Mesendoderm (in vitro differentiated cells): Measurements from ENCODE around the gene OCA2.

Source experiments
- DNase-seq: peaks from one replicate; pipeline ENCODE4 v3.0.0; 2013
- H2AK5ac ChIP-seq: 2 replicates; pipeline ENCODE4 v1.6.1; 2013; ENCODE audit warnings: low read length, inconsistent platforms
- H2BK120ac ChIP-seq: 2 replicates; pipeline ENCODE4 v1.6.1; 2013; ENCODE audit warnings: low read depth, mild to moderate bottlenecking, low read length, moderate library complexity, mixed read lengths
- H2BK15ac ChIP-seq: replicated peaks from 2 replicates; pipeline ENCODE4 v1.6.1; 2013; ENCODE audit warnings: low read depth, mild to moderate bottlenecking, moderate library complexity
- H2BK5ac ChIP-seq: 2 replicates; pipeline ENCODE4 v1.6.1; 2013; ENCODE audit warnings: low read length, inconsistent platforms
- H3K18ac ChIP-seq: 2 replicates; pipeline ENCODE4 v1.6.1; 2013; ENCODE audit warnings: mild to moderate bottlenecking, low read length, mixed read lengths
- H3K23ac ChIP-seq: one replicate; pipeline ENCODE4 v1.6.1; 2013; ENCODE audit warnings: low read length
- H3K27ac ChIP-seq: 2 replicates; pipeline ENCODE4 v1.5.1; 2013; ENCODE audit warnings: low read depth, mild to moderate bottlenecking, inconsistent platforms, low read length, moderate library complexity
- H3K27me3 ChIP-seq: 2 replicates; pipeline ENCODE4 v1.6.1; 2013; ENCODE audit warnings: low read length, control low read depth, mild to moderate bottlenecking, inconsistent platforms; ENCODE audit not compliant: insufficient read depth, poor library complexity
- H3K36me3 ChIP-seq: 2 replicates; pipeline ENCODE4 v1.6.1; 2013; ENCODE audit warnings: low read length, inconsistent platforms; ENCODE audit not compliant: control insufficient read depth, insufficient read depth
- H3K4ac ChIP-seq: one replicate; pipeline ENCODE4 v1.6.1; 2013; ENCODE audit warnings: low read depth, mild to moderate bottlenecking, low read length, moderate library complexity
- H3K4me1 ChIP-seq: 2 replicates; pipeline ENCODE4 v1.6.1; 2013; ENCODE audit warnings: low read depth, low read length, inconsistent platforms; ENCODE audit not compliant: control insufficient read depth
- H3K4me2 ChIP-seq: 2 replicates; pipeline ENCODE4 v1.6.1; 2013; ENCODE audit warnings: low read length
- H3K4me3 ChIP-seq: 2 replicates; pipeline ENCODE4 v1.5.1; 2013; ENCODE audit warnings: mild to moderate bottlenecking, low read length
- H3K56ac ChIP-seq: one replicate; pipeline ENCODE4 v1.6.1; 2013; ENCODE audit warnings: low read length
- H3K79me1 ChIP-seq: 2 replicates; pipeline ENCODE4 v1.6.1; 2013; ENCODE audit warnings: low read length, inconsistent platforms
- H3K79me2 ChIP-seq: 2 replicates; pipeline ENCODE4 v1.6.1; 2013; ENCODE audit warnings: mild to moderate bottlenecking, low read length; ENCODE audit not compliant: control insufficient read depth, insufficient read depth
- H3K9ac ChIP-seq: 2 replicates; pipeline ENCODE4 v1.6.1; 2013; ENCODE audit warnings: low read length, inconsistent platforms
- H4K5ac ChIP-seq: one replicate; pipeline ENCODE4 v1.6.1; 2013; ENCODE audit warnings: low read length
- H4K8ac ChIP-seq: one replicate; pipeline ENCODE4 v1.6.1; 2013; ENCODE audit warnings: low read depth, mild to moderate bottlenecking, control low read depth, low read length, moderate library complexity
- whole genome bisulfite sequencing: extraction: QIAGEN DNeasy Blood & Tissue Kit; methylation state at CpG from one replicate; pipeline ENCODE4 v1.1.7; 2013; ENCODE audit warnings: low lambda C conversion rate, missing lambda C conversion rate; ENCODE audit not compliant: insufficient coverage; ENCODE audit errors: extremely low coverage; 5-methylcytosine and 5-hydroxymethylcytosine counted together

The OCA2 gene

GRCh38 chr15:27833974-27834373, 265.1 kb downstream of the OCA2 start:
- DNase-seq, result peak; percentile 78
- no peak overlapping the region for H4K5ac ChIP-seq
- no peaks in the 10 kb centered on the region for H3K36me3 ChIP-seq
- no CpG with 5 or more reads among the region's 2 CpGs for WGBS
- no peaks in the 10 kb centered on the region for H3K27me3 ChIP-seq
- H2BK5ac ChIP-seq, result no peak overlapping the region
- H3K79me1 ChIP-seq, result no peaks in the 10 kb centered on the region
- H3K23ac ChIP-seq, result no peak overlapping the region
- H3K4me2 ChIP-seq, result no peak overlapping the region
- H2BK120ac ChIP-seq, result no peak overlapping the region
- peaks cover 3% of the 10 kb centered on the region for H3K4me1 ChIP-seq
- H3K18ac ChIP-seq, result no peak overlapping the region
- H3K56ac ChIP-seq, result no peak overlapping the region
- no peak overlapping the region for H3K9ac ChIP-seq
- no peak overlapping the region for H2BK15ac ChIP-seq
- H3K79me2 ChIP-seq, result no peaks in the 10 kb centered on the region
- no peak overlapping the region for H3K4me3 ChIP-seq
- no peak overlapping the region for H3K4ac ChIP-seq
- no peak overlapping the region for H4K8ac ChIP-seq
- no peak overlapping the region for H3K27ac ChIP-seq
- H2AK5ac ChIP-seq, result no peak overlapping the region

- H3K4me1 ChIP-seq, result peaks cover 3% of the 10 kb centered on the region
- DNase-seq, result no peak
- no peak overlapping the region for H3K56ac ChIP-seq
- H3K9ac ChIP-seq, result no peak overlapping the region
- H3K79me1 ChIP-seq, result no peaks in the 10 kb centered on the region
- no peak overlapping the region for H2BK120ac ChIP-seq
- H3K4ac ChIP-seq, result no peak overlapping the region
- no peak overlapping the region for H4K5ac ChIP-seq
- no peak overlapping the region for H2BK5ac ChIP-seq
- H3K23ac ChIP-seq, result no peak overlapping the region
- H2AK5ac ChIP-seq, result no peak overlapping the region
- no peaks in the 10 kb centered on the region for H3K36me3 ChIP-seq
- no peak overlapping the region for H4K8ac ChIP-seq
- H3K27ac ChIP-seq, result no peak overlapping the region
- H3K79me2 ChIP-seq, result no peaks in the 10 kb centered on the region
- H3K4me3 ChIP-seq, result no peak overlapping the region
- no peaks in the 10 kb centered on the region for H3K27me3 ChIP-seq
- no CpG with 5 or more reads among the region's 4 CpGs for WGBS
- no peak overlapping the region for H3K4me2 ChIP-seq
- H3K18ac ChIP-seq, result no peak overlapping the region
- H2BK15ac ChIP-seq, result no peak overlapping the region
Observed at GRCh38 chr15:27833178-27833577, 265.9 kb downstream of the OCA2 start.

GRCh38 chr15:27832237-27832596, 266.9 kb downstream of the OCA2 start:
- Histone ChIP-seq H3K4me3 (no peak overlapping the region), H3K4me1 (peaks cover 3% of the 10 kb centered on the region), H2BK15ac (no peak overlapping the region)

GRCh38 chr15:27831384-27832236, 267.5 kb downstream of the OCA2 start:
- no peaks in the 10 kb centered on the region for H3K79me1 ChIP-seq
- H3K4me3 ChIP-seq, result no peak overlapping the region
- H2AK5ac ChIP-seq, result no peak overlapping the region
- no peak overlapping the region for H2BK5ac ChIP-seq
- no peak overlapping the region for H3K9ac ChIP-seq
- no peak for DNase-seq
- H3K4me1 ChIP-seq, result peaks cover 3% of the 10 kb centered on the region
- no peaks in the 10 kb centered on the region for H3K27me3 ChIP-seq
- no peak overlapping the region for H3K4me2 ChIP-seq
- no peak overlapping the region for H3K27ac ChIP-seq
- WGBS, result no CpG with 5 or more reads among the region's 28 CpGs
- H3K79me2 ChIP-seq, result no peaks in the 10 kb centered on the region
- no peak overlapping the region for H3K56ac ChIP-seq
- no peak overlapping the region for H3K18ac ChIP-seq
- no peak overlapping the region for H4K8ac ChIP-seq
- no peak overlapping the region for H2BK15ac ChIP-seq
- no peak overlapping the region for H3K4ac ChIP-seq
- no peak overlapping the region for H4K5ac ChIP-seq
- H3K36me3 ChIP-seq, result no peaks in the 10 kb centered on the region
- H3K23ac ChIP-seq, result no peak overlapping the region
- no peak overlapping the region for H2BK120ac ChIP-seq

More at GRCh38 chr15:27832237-27832596, 266.9 kb downstream of the OCA2 start:
- DNase-seq, result no peak
- Histone ChIP-seq H3K79me2 (no peaks in the 10 kb centered on the region), H2BK5ac (no peak overlapping the region), H4K5ac (no peak overlapping the region), H3K18ac (no peak overlapping the region), H3K27ac (no peak overlapping the region), H2BK120ac (no peak overlapping the region), H3K9ac (no peak overlapping the region), H4K8ac (no peak overlapping the region), H3K23ac (no peak overlapping the region), H3K36me3 (no peaks in the 10 kb centered on the region), H3K79me1 (no peaks in the 10 kb centered on the region), H3K56ac (no peak overlapping the region), H3K4ac (no peak overlapping the region), H3K27me3 (no peaks in the 10 kb centered on the region), H2AK5ac (no peak overlapping the region), H3K4me2 (no peak overlapping the region)
- no CpG with 5 or more reads among the region's 7 CpGs for WGBS

- H3K4me1 ChIP-seq, result no peaks in the 10 kb centered on the region
Observed at GRCh38 chr15:27828746-27829145, 270.4 kb downstream of the OCA2 start.

More at GRCh38 chr15:27828746-27829145, 270.4 kb downstream of the OCA2 start:
- Histone ChIP-seq H3K36me3 (no peaks in the 10 kb centered on the region), H3K18ac (no peak overlapping the region), H3K4ac (no peak overlapping the region), H3K27me3 (no peaks in the 10 kb centered on the region), H2BK120ac (no peak overlapping the region), H3K4me2 (no peak overlapping the region), H2AK5ac (no peak overlapping the region), H3K23ac (no peak overlapping the region), H3K27ac (no peak overlapping the region), H3K9ac (no peak overlapping the region), H3K4me3 (no peak overlapping the region), H3K79me1 (no peaks in the 10 kb centered on the region), H2BK5ac (no peak overlapping the region), H3K56ac (no peak overlapping the region), H2BK15ac (no peak overlapping the region), H4K8ac (no peak overlapping the region), H3K79me2 (no peaks in the 10 kb centered on the region), H4K5ac (no peak overlapping the region)
- no peak for DNase-seq
- WGBS, result no CpG with 5 or more reads among the region's 10 CpGs
